Neuronal stem cell (in vitro differentiated cells): ENCODE data around the gene SMAD7.

Source experiments
- DNase-seq: peaks from one replicate; pipeline ENCODE4 v3.0.0-alpha.2; 2013; ENCODE audit warnings: low spot score
- H2AFZ ChIP-seq: one replicate; pipeline ENCODE4 v1.6.1; 2013; ENCODE audit warnings: mild to moderate bottlenecking, low read length, inconsistent platforms
- H2AK5ac ChIP-seq: 2 replicates; pipeline ENCODE4 v1.6.1; 2013; ENCODE audit warnings: low read depth, mild to moderate bottlenecking, inconsistent platforms, low read length, moderate library complexity, mixed read lengths
- H2BK120ac ChIP-seq: 2 replicates; pipeline ENCODE4 v1.6.1; 2013; ENCODE audit warnings: low read depth, mild to moderate bottlenecking, inconsistent platforms, low read length, moderate library complexity, mixed read lengths
- H2BK12ac ChIP-seq: one replicate; pipeline ENCODE4 v1.6.1; 2013; ENCODE audit warnings: low read length, inconsistent platforms
- H2BK15ac ChIP-seq: 2 replicates; pipeline ENCODE4 v1.6.1; 2013; ENCODE audit warnings: mild to moderate bottlenecking, low read length, inconsistent platforms, mixed read lengths
- H2BK5ac ChIP-seq: one replicate; pipeline ENCODE4 v1.6.1; 2013; ENCODE audit warnings: inconsistent platforms, mild to moderate bottlenecking, low read length, moderate library complexity
- H3K14ac ChIP-seq: one replicate; pipeline ENCODE4 v1.6.1; 2013; ENCODE audit warnings: low read length, inconsistent platforms
- H3K18ac ChIP-seq: 2 replicates; pipeline ENCODE4 v1.6.1; 2013; ENCODE audit warnings: low read length, inconsistent platforms
- H3K23ac ChIP-seq: 2 replicates; pipeline ENCODE4 v1.6.1; 2013; ENCODE audit warnings: low read depth, mild to moderate bottlenecking, mixed read lengths, low read length, inconsistent platforms; ENCODE audit not compliant: poor library complexity
- H3K27ac ChIP-seq: replicated peaks from 3 replicates; pipeline ENCODE4 v1.5.1; 2013; ENCODE audit warnings: low read length, inconsistent platforms
- H3K27me3 ChIP-seq, 3 experiments: 2 replicates each; pipeline ENCODE4 v1.6.1; 2013; ENCODE audit warnings: low read length in 3 of 3, mild to moderate bottlenecking in 2 of 3, inconsistent platforms in 1 of 3, low read depth in 1 of 3, mixed read lengths in 1 of 3, moderate library complexity in 1 of 3; ENCODE audit not compliant: control insufficient read depth in 3 of 3, insufficient read depth in 3 of 3
- H3K36me3 ChIP-seq, 2 donors: replicated peaks in 1 of 2; 2 replicates each; pipeline ENCODE4 v1.6.1; 2013; ENCODE audit warnings: low read length in 2 of 2; ENCODE audit not compliant: control insufficient read depth in 2 of 2, insufficient read depth in 2 of 2
- H3K4ac ChIP-seq: 2 replicates; pipeline ENCODE4 v1.6.1; 2013; ENCODE audit warnings: inconsistent platforms, mild to moderate bottlenecking, low read length, moderate library complexity
- H3K4me1 ChIP-seq, 2 donors: 1 replicate in 1 of 2; 2 replicates in 1 of 2; pipeline ENCODE4 v1.6.1; 2013; ENCODE audit warnings: low read length in 2 of 2, low read depth in 1 of 2; ENCODE audit not compliant: control insufficient read depth in 2 of 2, insufficient read depth in 1 of 2
- H3K4me2 ChIP-seq: one replicate; pipeline ENCODE4 v1.6.1; 2013; ENCODE audit warnings: mild to moderate bottlenecking, low read length, inconsistent platforms; ENCODE audit not compliant: insufficient read depth, poor library complexity, severe bottlenecking
- H3K4me3 ChIP-seq, 2 donors: 2 replicates each; pipeline ENCODE4 v1.5.1; 2013; ENCODE audit warnings: low read length in 2 of 2, mild to moderate bottlenecking in 2 of 2, inconsistent platforms in 1 of 2, moderate library complexity in 1 of 2
- H3K79me1 ChIP-seq: one replicate; pipeline ENCODE4 v1.6.1; 2013; ENCODE audit warnings: low read depth, mild to moderate bottlenecking, inconsistent platforms, low read length, moderate library complexity
- H3K9ac ChIP-seq: one replicate; pipeline ENCODE4 v1.6.1; 2013; ENCODE audit warnings: mild to moderate bottlenecking, low read depth, low read length, inconsistent platforms; ENCODE audit not compliant: poor library complexity
- H3K9me3 ChIP-seq, 2 donors: replicated peaks in 1 of 2; 2 replicates each; pipeline versions ENCODE3 to v1.6.1; 2013; ENCODE audit warnings: low read length in 2 of 2, mild to moderate bottlenecking in 2 of 2, inconsistent platforms in 1 of 2, low read depth in 1 of 2, mixed read lengths in 1 of 2, moderate library complexity in 1 of 2; ENCODE audit not compliant: control insufficient read depth in 2 of 2, insufficient read depth in 1 of 2
- H4K8ac ChIP-seq: one replicate; pipeline ENCODE4 v1.6.1; 2013; ENCODE audit warnings: low read depth, mild to moderate bottlenecking, inconsistent platforms, low read length, moderate library complexity
- H4K91ac ChIP-seq: one replicate; pipeline ENCODE4 v1.6.1; 2013; ENCODE audit warnings: low read length, low read depth, mild to moderate bottlenecking, inconsistent platforms; ENCODE audit not compliant: poor library complexity
- WGBS, 2 donors: extraction: QIAGEN DNeasy Blood & Tissue Kit; methylation state at CpG; one replicate each; pipeline ENCODE4 v1.1.7; 2013; ENCODE audit warnings: missing lambda C conversion rate in 2 of 2, mixed read lengths in 1 of 2; ENCODE audit not compliant: insufficient read length in 2 of 2, insufficient replicate concordance in 1 of 2; ENCODE audit errors: extremely low coverage in 2 of 2; 5-methylcytosine and 5-hydroxymethylcytosine counted together

Gene SMAD7

GRCh38 chr18:48934415-48934722 lies 16.4 kb downstream of the SMAD7 start:
- no peak overlapping the region for H2AK5ac ChIP-seq
- no peaks in the 10 kb centered on the region for H3K27me3 ChIP-seq
- H3K4me3 ChIP-seq = no peak overlapping the region
- H2BK12ac ChIP-seq = no peak overlapping the region
- H3K79me1 ChIP-seq = no peaks in the 10 kb centered on the region
- H2BK5ac ChIP-seq = no peak overlapping the region
- no peak overlapping the region for H2BK120ac ChIP-seq
- H4K91ac ChIP-seq = no peak overlapping the region
- H3K9me3 ChIP-seq = no peaks in the 10 kb centered on the region
- no peak overlapping the region for H3K18ac ChIP-seq
- no peak overlapping the region for H4K8ac ChIP-seq
- H3K23ac ChIP-seq = no peak overlapping the region
- no peak overlapping the region for H3K4ac ChIP-seq
- no peak for DNase-seq
- no peak overlapping the region for H2AFZ ChIP-seq
- no CpG with 5 or more reads among the region's 3 CpGs for WGBS, 2 donors
- peaks cover 21 to 32% of the 10 kb centered on the region in 2 donors for H3K4me1 ChIP-seq
- H3K9ac ChIP-seq = no peak overlapping the region
- peaks cover 0 to 6% of the 10 kb centered on the region in 2 donors for H3K36me3 ChIP-seq
- no peak overlapping the region for H2BK15ac ChIP-seq
- H3K27ac ChIP-seq = no peak overlapping the region
- no peak overlapping the region for H3K14ac ChIP-seq
- no peak overlapping the region for H3K4me2 ChIP-seq

- Histone ChIP-seq H3K9me3 (no peaks in the 10 kb centered on the region), H2BK120ac (no peak overlapping the region), H2AK5ac (no peak overlapping the region), H3K36me3 (peaks cover 0 to 6% of the 10 kb centered on the region in 2 donors), H2BK15ac (no peak overlapping the region), H3K79me1 (no peaks in the 10 kb centered on the region), H3K27me3 (no peaks in the 10 kb centered on the region), H3K4me1 (peaks cover 26 to 33% of the 10 kb centered on the region in 2 donors), H3K14ac (no peak overlapping the region), H2BK12ac (no peak overlapping the region), H3K4me3 (no peak overlapping the region), H3K9ac (peak overlapping the region; percentile 45), H3K4me2 (no peak overlapping the region), H2AFZ (no peak overlapping the region), H2BK5ac (no peak overlapping the region), H3K18ac (peak overlapping the region; percentile 11), H4K8ac (no peak overlapping the region), H3K27ac (no peak overlapping the region), H4K91ac (no peak overlapping the region), H3K4ac (no peak overlapping the region), H3K23ac (no peak overlapping the region)
- DNase-seq = no peak
- WGBS, 2 donors = no CpG with 5 or more reads among the region's 23 CpGs
Observed at GRCh38 chr18:48933578-48934414, 17.0 kb downstream of the SMAD7 start.

- Histone ChIP-seq H3K27ac (no peak overlapping the region), H2AFZ (no peak overlapping the region), H3K27me3 (no peaks in the 10 kb centered on the region), H2BK120ac (no peak overlapping the region), H2BK15ac (no peak overlapping the region), H3K23ac (no peak overlapping the region), H3K9me3 (no peaks in the 10 kb centered on the region), H3K4me1 (peaks cover 29 to 34% of the 10 kb centered on the region in 2 donors), H3K18ac (no peak overlapping the region), H2BK12ac (no peak overlapping the region), H2BK5ac (no peak overlapping the region), H3K4ac (no peak overlapping the region), H3K36me3 (peaks cover 0 to under 1% of the 10 kb centered on the region in 2 donors), H4K8ac (no peak overlapping the region), H3K4me3 (no peak overlapping the region), H3K4me2 (no peak overlapping the region), H3K79me1 (no peaks in the 10 kb centered on the region), H3K9ac (no peak overlapping the region), H3K14ac (no peak overlapping the region), H2AK5ac (no peak overlapping the region), H4K91ac (no peak overlapping the region)
- WGBS, 2 donors = no CpG with 5 or more reads among the region's 10 CpGs
- no peak for DNase-seq
Observed at GRCh38 chr18:48932822-48933510, 17.8 kb downstream of the SMAD7 start.

- Histone ChIP-seq H2AK5ac (no peak overlapping the region), H3K4ac (no peak overlapping the region), H3K18ac (no peak overlapping the region), H2BK120ac (no peak overlapping the region), H3K27me3 (no peaks in the 10 kb centered on the region), H3K9me3 (no peaks in the 10 kb centered on the region), H2BK12ac (no peak overlapping the region), H3K27ac (no peak overlapping the region), H4K91ac (no peak overlapping the region), H3K23ac (no peak overlapping the region), H3K4me2 (no peak overlapping the region), H2BK15ac (no peak overlapping the region), H3K4me3 (no peak overlapping the region), H3K4me1 (peaks cover 24 to 33% of the 10 kb centered on the region in 2 donors), H2BK5ac (no peak overlapping the region), H3K9ac (no peak overlapping the region), H2AFZ (no peak overlapping the region), H4K8ac (no peak overlapping the region), H3K36me3 (no peaks in the 10 kb centered on the region), H3K79me1 (no peaks in the 10 kb centered on the region), H3K14ac (no peak overlapping the region)
- DNase-seq = no peak
- WGBS, 2 donors = no CpG with 5 or more reads among the region's 7 CpGs
Observed at GRCh38 chr18:48932462-48932818, 18.3 kb downstream of the SMAD7 start.
